ENCODE results near the gene MRTFA.

The MRTFA gene

DNA sequence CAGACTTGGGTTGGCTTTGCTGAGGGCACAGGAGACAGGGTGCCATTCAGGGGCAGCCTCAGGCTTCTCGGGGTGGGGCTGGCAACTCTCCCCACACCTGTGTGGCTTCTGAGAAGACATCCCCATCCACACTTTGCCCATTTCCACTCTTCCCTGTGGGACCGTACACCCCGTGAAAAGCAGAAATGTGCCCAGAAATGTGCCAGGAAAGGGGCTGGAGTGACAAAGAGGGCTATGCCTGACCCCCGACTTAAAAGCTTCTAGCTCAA lies 215.5 kb downstream of the MRTFA start:
- in situ Hi-C loops (cut with MboI; ENCODE audit: low sequenced_read_pairs): no loop called here
- no peak overlapping the region for H3K4me3 ChIP-seq
- DNase-seq (ENCODE audit: low spot score in 2 of 2): no peak
- no peaks in the 10 kb centered on the region for H3K27me3 ChIP-seq (ENCODE audit: low read depth)
- H3K9me3 ChIP-seq: no peaks in the 10 kb centered on the region
- peaks cover 37% of the 10 kb centered on the region for H3K36me3 ChIP-seq (replicated peaks)
- H3K4me1 ChIP-seq: no peaks in the 10 kb centered on the region

DNA sequence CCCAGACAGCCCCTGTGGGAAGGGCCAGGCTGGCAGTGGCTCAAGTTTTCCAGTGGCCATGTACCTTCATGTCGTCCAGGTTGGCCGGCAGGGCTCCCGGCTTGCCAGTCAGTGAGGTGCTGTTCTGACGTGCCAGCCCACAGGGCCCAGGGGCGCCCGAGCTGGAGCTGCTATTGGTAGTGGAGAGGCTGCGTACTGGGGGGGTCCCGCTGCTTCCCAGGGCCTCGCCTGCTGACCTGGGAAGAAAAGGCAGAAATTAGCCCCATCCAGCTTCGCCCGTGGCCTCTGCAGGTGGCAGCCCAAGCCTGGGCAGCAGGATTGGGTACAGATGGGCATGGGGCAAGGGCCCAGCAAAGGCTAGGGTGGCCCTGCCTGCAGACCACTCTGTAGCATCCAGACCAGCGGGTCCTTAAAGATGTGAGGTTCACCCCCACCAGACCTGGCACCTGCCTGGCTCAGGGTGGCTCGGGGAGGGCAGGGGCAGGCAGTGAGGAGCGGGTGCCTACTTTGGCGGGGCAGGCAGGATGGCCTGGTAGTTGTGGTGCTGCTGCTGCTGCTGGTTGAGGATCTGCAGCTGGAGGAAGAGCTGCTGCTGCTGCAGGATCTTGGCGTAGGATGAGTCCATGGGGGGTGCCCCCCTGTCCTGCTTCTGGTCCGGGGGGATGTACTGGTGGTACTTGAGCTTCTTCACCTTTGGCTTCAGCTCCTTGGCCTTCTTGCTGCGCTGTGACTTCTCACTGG lies 216.0 kb downstream of the MRTFA start:
- H3K9me3 ChIP-seq: no peaks in the 10 kb centered on the region
- no peaks in the 10 kb centered on the region for H3K4me1 ChIP-seq
- H3K36me3 ChIP-seq (replicated peaks): peaks cover 37% of the 10 kb centered on the region
- H3K27me3 ChIP-seq (ENCODE audit: low read depth): no peaks in the 10 kb centered on the region
- H3K4me3 ChIP-seq: no peak overlapping the region
- no peak for DNase-seq (ENCODE audit: low spot score in 2 of 2)
- in situ Hi-C loops (cut with MboI; ENCODE audit: low sequenced_read_pairs): no loop called here

DNA sequence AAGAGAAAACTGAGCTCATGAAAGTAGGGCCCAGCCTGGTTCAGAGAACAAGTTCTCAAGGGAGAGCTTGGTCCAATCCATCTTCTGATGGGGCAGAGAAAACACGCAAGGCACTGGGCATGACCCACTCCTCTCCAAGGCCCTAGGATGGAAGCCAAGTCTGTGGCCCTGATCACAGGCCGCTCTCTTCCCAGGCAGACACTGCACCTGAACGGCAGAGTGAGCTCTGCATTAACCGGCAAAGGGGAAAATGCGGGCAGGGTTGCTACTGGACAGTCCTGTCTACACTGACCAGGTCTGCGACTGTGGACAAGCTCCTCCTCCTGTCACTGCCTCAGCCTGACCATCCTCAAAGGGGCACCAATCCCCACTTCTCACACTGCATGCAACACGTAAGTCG lies 216.8 kb downstream of the MRTFA start:
- Histone ChIP-seq H3K9me3 (no peaks in the 10 kb centered on the region), H3K36me3 (replicated peaks) (peaks cover 33% of the 10 kb centered on the region), H3K4me3 (no peak overlapping the region), H3K27me3 (ENCODE audit: low read depth) (no peaks in the 10 kb centered on the region), H3K4me1 (no peaks in the 10 kb centered on the region)
- no peak for DNase-seq (ENCODE audit: low spot score in 2 of 2)
- in situ Hi-C loops (cut with MboI; ENCODE audit: low sequenced_read_pairs): no loop called here

- peaks cover 33% of the 10 kb centered on the region for H3K36me3 ChIP-seq (replicated peaks)
- no peaks in the 10 kb centered on the region for H3K4me1 ChIP-seq
- no peak for DNase-seq (ENCODE audit: low spot score in 2 of 2)
- no peaks in the 10 kb centered on the region for H3K9me3 ChIP-seq
- H3K4me3 ChIP-seq: no peak overlapping the region
- in situ Hi-C loops (cut with MboI; ENCODE audit: low sequenced_read_pairs): no loop called here
- H3K27me3 ChIP-seq (ENCODE audit: low read depth): no peaks in the 10 kb centered on the region
Measured at GRCh38 chr22:40418366-40419201, 217.9 kb downstream of the MRTFA start.

DNA sequence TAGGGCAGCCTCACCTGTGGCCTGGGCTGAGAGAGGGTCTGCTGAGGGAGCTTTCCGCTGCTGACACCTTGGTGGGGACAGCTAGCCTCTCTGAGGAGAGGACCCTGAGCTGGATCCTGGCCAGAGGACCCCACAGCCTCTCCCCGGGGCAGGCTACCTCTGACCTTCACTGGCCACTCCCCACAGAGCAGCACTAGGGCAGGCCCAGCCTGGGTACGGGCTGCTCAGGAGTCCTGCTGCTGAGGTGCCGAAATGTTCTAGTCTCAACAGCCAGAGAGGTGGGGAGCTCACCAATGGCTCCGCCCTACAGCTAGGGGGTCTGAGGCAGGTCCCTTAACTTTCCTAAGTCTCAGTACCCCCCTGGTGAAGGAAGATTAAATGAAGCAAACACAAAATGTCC lies 218.6 kb downstream of the MRTFA start:
- in situ Hi-C loops (cut with MboI; ENCODE audit: low sequenced_read_pairs): no loop called here
- no peak overlapping the region for H3K4me3 ChIP-seq
- no peaks in the 10 kb centered on the region for H3K4me1 ChIP-seq

DNA sequence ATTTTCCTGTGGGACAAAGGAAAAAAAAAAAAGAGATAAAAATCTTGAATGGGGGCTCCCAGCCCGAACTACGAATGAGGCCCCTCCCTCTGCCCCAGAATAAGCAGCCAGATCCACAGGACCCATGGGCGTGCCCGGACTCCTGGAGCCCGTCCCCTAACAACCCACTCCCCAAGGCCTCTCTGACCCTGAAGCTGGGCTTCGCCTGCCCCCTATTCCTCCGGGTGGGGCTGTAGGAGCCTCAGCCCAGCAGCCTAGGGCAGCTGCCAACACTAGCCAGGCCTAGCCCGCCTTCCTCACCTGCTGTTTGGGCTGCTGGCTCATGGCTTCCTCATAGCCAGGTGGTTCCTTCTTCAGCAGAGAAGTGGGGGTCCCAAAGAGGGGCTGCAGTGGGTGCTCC lies 219.5 kb downstream of the MRTFA start:
- H3K9me3 ChIP-seq: no peaks in the 10 kb centered on the region
- H3K27me3 ChIP-seq (ENCODE audit: low read depth): no peaks in the 10 kb centered on the region
- peaks cover 26% of the 10 kb centered on the region for H3K36me3 ChIP-seq (replicated peaks)
- DNase-seq (ENCODE audit: low spot score in 2 of 2): no peak
- in situ Hi-C loops (cut with MboI; ENCODE audit: low sequenced_read_pairs): no loop called here
- no peaks in the 10 kb centered on the region for H3K4me1 ChIP-seq
- no peak overlapping the region for H3K4me3 ChIP-seq

More for the DNA sequence above, 218.6 kb downstream of the MRTFA start:
- Histone ChIP-seq H3K36me3 (replicated peaks) (peaks cover 27% of the 10 kb centered on the region), H3K9me3 (no peaks in the 10 kb centered on the region), H3K27me3 (ENCODE audit: low read depth) (no peaks in the 10 kb centered on the region)
- no peak for DNase-seq (ENCODE audit: low spot score in 2 of 2)

GRCh38 chr22:40416636-40417035 lies 219.9 kb downstream of the MRTFA start:
- H3K36me3 ChIP-seq (replicated peaks): peaks cover 26% of the 10 kb centered on the region
- no peak overlapping the region for H3K4me3 ChIP-seq
- no peaks in the 10 kb centered on the region for H3K4me1 ChIP-seq
- no peaks in the 10 kb centered on the region for H3K27me3 ChIP-seq (ENCODE audit: low read depth)
- no peaks in the 10 kb centered on the region for H3K9me3 ChIP-seq
- no peak for DNase-seq (ENCODE audit: low spot score in 2 of 2)
- in situ Hi-C loops (cut with MboI; ENCODE audit: low sequenced_read_pairs): no loop called here

- no peaks in the 10 kb centered on the region for H3K9me3 ChIP-seq
- in situ Hi-C loops (cut with MboI; ENCODE audit: low sequenced_read_pairs): no loop called here
- H3K4me3 ChIP-seq: no peak overlapping the region
- H3K36me3 ChIP-seq (replicated peaks): peaks cover 30% of the 10 kb centered on the region
- H3K4me1 ChIP-seq: no peaks in the 10 kb centered on the region
- no peak for DNase-seq (ENCODE audit: low spot score in 2 of 2)
- H3K27me3 ChIP-seq (ENCODE audit: low read depth): no peaks in the 10 kb centered on the region
Measured at GRCh38 chr22:40416267-40416570, 220.3 kb downstream of the MRTFA start.

DNA sequence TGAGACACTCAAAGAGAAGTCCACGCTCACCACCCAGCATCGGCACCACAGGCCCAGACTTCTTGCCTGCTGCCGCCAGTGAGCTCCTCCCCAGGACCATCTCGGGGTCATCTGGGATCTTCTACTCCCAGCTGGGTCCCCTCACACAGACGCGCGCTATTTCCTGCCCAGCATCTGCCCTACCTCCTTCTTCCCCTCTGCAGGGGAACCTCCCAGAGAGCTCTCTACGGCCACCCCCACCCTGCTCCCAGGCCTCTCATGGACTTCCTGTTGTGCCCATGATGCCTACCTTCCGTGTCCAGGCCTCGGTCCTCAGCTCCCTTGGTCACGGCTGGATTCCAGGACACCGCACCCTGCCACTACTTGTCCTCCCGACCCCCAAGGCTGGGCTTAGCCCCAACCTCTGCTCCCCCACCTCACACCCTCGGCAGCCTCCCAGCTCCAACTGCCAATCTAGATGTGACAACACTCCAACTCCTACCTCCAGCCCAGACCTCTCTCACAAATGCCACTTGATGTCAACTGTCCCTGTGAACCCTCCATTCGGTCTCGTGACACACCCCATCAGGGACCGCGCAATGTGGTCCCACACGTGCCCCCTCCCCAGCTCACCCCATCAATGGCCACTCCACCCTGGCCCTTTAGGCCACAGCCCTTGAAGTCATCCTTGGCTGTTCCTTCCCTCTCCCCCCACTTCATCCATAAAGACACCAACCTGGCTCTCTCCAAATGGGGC lies 220.8 kb downstream of the MRTFA start:
- H3K27me3 ChIP-seq (ENCODE audit: low read depth): no peaks in the 10 kb centered on the region
- H3K36me3 ChIP-seq (replicated peaks): peaks cover 32% of the 10 kb centered on the region
- H3K4me3 ChIP-seq: no peak overlapping the region
- H3K4me1 ChIP-seq: no peaks in the 10 kb centered on the region
- in situ Hi-C loops (cut with MboI; ENCODE audit: low sequenced_read_pairs): no loop called here
- no peaks in the 10 kb centered on the region for H3K9me3 ChIP-seq
- DNase-seq (ENCODE audit: low spot score in 2 of 2): no peak

- Histone ChIP-seq H3K4me1 (no peaks in the 10 kb centered on the region), H3K9me3 (no peaks in the 10 kb centered on the region), H3K27me3 (ENCODE audit: low read depth) (no peaks in the 10 kb centered on the region), H3K36me3 (replicated peaks) (peaks cover 32% of the 10 kb centered on the region), H3K4me3 (no peak overlapping the region)
- in situ Hi-C loops (cut with MboI; ENCODE audit: low sequenced_read_pairs): no loop called here
- no peak for DNase-seq (ENCODE audit: low spot score in 2 of 2)
Measured at GRCh38 chr22:40414838-40415505, 221.5 kb downstream of the MRTFA start.

GRCh38 chr22:40414311-40414710 lies 222.2 kb downstream of the MRTFA start:
- Histone ChIP-seq H3K9me3 (no peaks in the 10 kb centered on the region), H3K36me3 (replicated peaks) (peaks cover 33% of the 10 kb centered on the region), H3K4me3 (no peak overlapping the region), H3K4me1 (no peaks in the 10 kb centered on the region), H3K27me3 (ENCODE audit: low read depth) (no peaks in the 10 kb centered on the region)
- DNase-seq (ENCODE audit: low spot score in 2 of 2): no peak
- in situ Hi-C loops (cut with MboI; ENCODE audit: low sequenced_read_pairs): no loop called here

DNA sequence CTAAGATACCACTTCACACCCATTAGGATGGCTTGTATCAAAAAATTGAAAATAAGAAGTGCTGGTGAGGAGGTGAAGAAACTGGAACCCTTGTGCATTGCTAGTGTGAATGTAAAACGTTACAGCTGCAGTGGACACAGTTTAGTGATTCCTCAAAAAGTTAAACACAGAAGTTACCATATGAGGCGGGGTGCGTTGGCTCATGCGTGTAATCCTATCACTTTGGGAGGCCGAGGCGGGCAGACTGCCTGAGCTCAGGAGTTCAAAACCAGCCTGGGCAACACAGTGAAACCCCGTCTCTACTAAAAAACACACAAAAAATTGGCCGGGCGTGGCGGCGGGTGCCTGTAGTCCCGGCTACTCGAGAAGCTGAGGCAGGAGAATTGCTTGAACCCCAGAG lies 222.6 kb downstream of the MRTFA start:
- H3K9me3 ChIP-seq: no peaks in the 10 kb centered on the region
- DNase-seq (ENCODE audit: low spot score in 2 of 2): no peak
- no peak overlapping the region for H3K4me3 ChIP-seq
- no peaks in the 10 kb centered on the region for H3K27me3 ChIP-seq (ENCODE audit: low read depth)
- H3K4me1 ChIP-seq: no peaks in the 10 kb centered on the region
- peaks cover 36% of the 10 kb centered on the region for H3K36me3 ChIP-seq (replicated peaks)
- in situ Hi-C loops (cut with MboI; ENCODE audit: low sequenced_read_pairs): no loop called here

DNA sequence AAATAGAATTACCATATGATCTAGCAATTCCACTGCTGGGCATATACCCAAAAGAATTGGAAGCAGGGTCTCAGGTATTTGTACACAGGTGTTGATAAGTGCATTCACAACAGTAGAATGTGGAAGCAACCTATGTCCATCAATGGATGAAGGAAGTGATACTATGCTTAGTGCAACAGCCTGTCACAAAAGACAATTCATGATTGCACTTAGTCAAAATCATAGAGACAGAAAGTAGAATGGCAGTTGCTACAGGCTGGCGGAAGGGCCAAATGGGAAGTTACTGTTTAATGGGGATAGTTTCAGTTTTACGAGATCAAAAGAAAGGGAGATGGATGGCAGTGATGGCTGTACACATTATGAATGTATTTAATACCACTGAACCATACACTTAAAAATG lies 224.1 kb downstream of the MRTFA start:
- Histone ChIP-seq H3K4me3 (no peak overlapping the region), H3K27me3 (ENCODE audit: low read depth) (no peaks in the 10 kb centered on the region), H3K4me1 (no peaks in the 10 kb centered on the region), H3K36me3 (replicated peaks) (peaks cover 44% of the 10 kb centered on the region), H3K9me3 (no peaks in the 10 kb centered on the region)
- in situ Hi-C loops (cut with MboI; ENCODE audit: low sequenced_read_pairs): no loop called here
- DNase-seq (ENCODE audit: low spot score in 2 of 2): no peak

DNA sequence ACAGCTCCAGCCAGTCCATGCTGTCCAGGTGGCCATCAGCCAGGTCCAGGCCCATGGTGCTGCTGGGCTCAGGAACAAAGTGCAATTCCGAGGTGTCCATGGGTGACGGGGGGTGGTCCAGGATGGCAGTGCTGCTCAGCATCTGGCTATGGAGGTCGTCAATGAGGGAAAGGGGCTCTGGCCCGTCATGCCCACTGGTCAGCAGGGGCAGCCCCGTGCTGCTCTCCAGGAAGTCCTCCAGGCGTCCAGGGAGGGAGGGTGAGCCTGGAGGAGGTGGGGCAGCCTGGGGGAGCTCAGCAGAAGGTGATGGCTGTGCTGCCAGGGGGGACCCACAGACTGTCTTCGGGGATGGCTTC lies 225.0 kb downstream of the MRTFA start:
- no peaks in the 10 kb centered on the region for H3K27me3 ChIP-seq (ENCODE audit: low read depth)
- peaks cover 51% of the 10 kb centered on the region for H3K36me3 ChIP-seq (replicated peaks)
- in situ Hi-C loops (cut with MboI; ENCODE audit: low sequenced_read_pairs): no loop called here
- no peaks in the 10 kb centered on the region for H3K4me1 ChIP-seq
- no peak overlapping the region for H3K4me3 ChIP-seq
- no peaks in the 10 kb centered on the region for H3K9me3 ChIP-seq
- no peak for DNase-seq (ENCODE audit: low spot score in 2 of 2)

Data from HAP-1 (cell line).